K562 (cell line): ENCODE results near the gene DAB2IP. TPM values are rescaled to one million over a fixed set of nuclear protein-coding genes. Genes with fewer than 3 reads are reported as not detected.

Source experiments
- ATAC-seq: fragments of 200-7000 bp; cut with Tn5 transposase; 3 replicates; pipeline ENCODE4 v1.9.1; 2020; ENCODE audit warnings: moderate library complexity
- BruUV-seq: library from RNA; stranded (reverse); fragments of 400-500 nt; replicated peaks from 2 replicates; lab custom pipeline; 2021; lab: Mats Ljungman, UMichigan
- CTCF ChIA-PET: fragments of 300-600 bp; formaldehyde crosslinking; extraction: SDS; loops from one replicate; lab custom pipeline; 2021; ENCODE audit warnings: low intra/inter-chr PET ratio; lab: Yijun Ruan, JAX
- POLR2A ChIA-PET: fragments of 300-600, 350-650 bp; sonication (Branson Sonifier 250); formaldehyde crosslinking; extraction: SDS; loops from one replicate; lab custom pipeline; 2021; ENCODE audit warnings: antibody characterized with exemption, inconsistent platforms; lab: Yijun Ruan, JAX
- DNase-seq, 4 experiments: peaks; one replicate each; pipeline versions ENCODE4 v3.0.0 to v3.0.0-alpha.2; 2011 to 2018; ENCODE audit warnings: low spot score in 3 of 4, mixed read lengths in 3 of 4; ENCODE audit errors: extremely low read depth in 1 of 4
- FAIRE-seq: peaks from 2 replicates; lab custom pipeline; 2011; peaks lifted over from hg19 to GRCh38; lab: Jason Lieb, UNC
- H2AFZ ChIP-seq: 2 replicates; pipeline ENCODE4 v1.6.0; 2011; ENCODE audit warnings: low read depth, low read length, control low read depth, inconsistent platforms
- H3K27ac ChIP-seq: fragments of 200-600 bp; 3 replicates; pipeline ENCODE4 v1.8.0; 2011; ENCODE audit warnings: low read depth, mild to moderate bottlenecking, control low read depth, inconsistent platforms, low read length, moderate library complexity, mixed read lengths; ENCODE audit errors: extremely low read depth
- H3K27me3 ChIP-seq, 2 experiments: fragments of 300-600 bp in 1 of 2; 2 replicates in 1 of 2; 3 replicates in 1 of 2; pipeline versions ENCODE4 v1.6.0 to v1.8.0; 2011; ENCODE audit warnings: inconsistent platforms in 2 of 2, low read length in 2 of 2, mild to moderate bottlenecking in 1 of 2, mixed read lengths in 1 of 2, moderate library complexity in 1 of 2; ENCODE audit not compliant: control insufficient read depth in 2 of 2, insufficient read depth in 2 of 2
- H3K36me3 ChIP-seq: fragments of 300-600 bp; 3 replicates; pipeline ENCODE4 v1.8.0; 2011; ENCODE audit warnings: mild to moderate bottlenecking, low read length, inconsistent platforms; ENCODE audit not compliant: control insufficient read depth, insufficient read depth
- H3K4me1 ChIP-seq, 2 experiments: fragments of 200-600 bp in 1 of 2; replicated peaks in 1 of 2; 2 replicates in 1 of 2; 3 replicates in 1 of 2; pipeline versions ENCODE4 v1.5.1 to v1.8.0; 2011; ENCODE audit warnings: inconsistent platforms in 2 of 2, low read length in 2 of 2, mild to moderate bottlenecking in 1 of 2, mixed read lengths in 1 of 2, moderate library complexity in 1 of 2; ENCODE audit not compliant: control insufficient read depth in 2 of 2, insufficient read depth in 2 of 2
- H3K4me2 ChIP-seq: 2 replicates; pipeline ENCODE4 v1.6.1; 2011; ENCODE audit warnings: low read length, control low read depth, inconsistent platforms, mixed read lengths; ENCODE audit not compliant: insufficient read depth
- H3K4me3 ChIP-seq: fragments of 200-600 bp; sonication (generic), shearing (Covaris generic); 2 replicates; pipeline ENCODE4 v1.5.1; 2016; ENCODE audit warnings: control low read depth, inconsistent platforms
- H3K79me2 ChIP-seq: fragments of 200-600 bp; 3 replicates; pipeline ENCODE4 v1.8.0; 2011; ENCODE audit warnings: low read length, inconsistent platforms; ENCODE audit not compliant: control insufficient read depth, insufficient read depth
- H3K9ac ChIP-seq, 2 experiments: 2 replicates each; pipeline versions ENCODE4 v1.6.0 to v1.6.1; 2011; ENCODE audit warnings: low read depth in 2 of 2, low read length in 2 of 2, control low read depth in 1 of 2, inconsistent platforms in 1 of 2, mild to moderate bottlenecking in 1 of 2, mixed read lengths in 1 of 2; ENCODE audit not compliant: insufficient read depth in 1 of 2
- H3K9me1 ChIP-seq: one replicate; pipeline ENCODE4 v1.6.0; 2011; ENCODE audit warnings: inconsistent platforms, mild to moderate bottlenecking, low read length, moderate library complexity; ENCODE audit not compliant: control insufficient read depth, insufficient read depth
- H3K9me3 ChIP-seq: replicated peaks from 2 replicates; pipeline ENCODE4 v1.5.1; 2011; ENCODE audit warnings: low read depth, low read length, inconsistent platforms; ENCODE audit not compliant: control insufficient read depth, insufficient read depth
- H4K20me1 ChIP-seq: replicated peaks from 2 replicates; pipeline ENCODE4 v1.6.1; 2011; ENCODE audit warnings: low read length, inconsistent platforms, mixed read lengths; ENCODE audit not compliant: control insufficient read depth, insufficient read depth
- FOXA3 ChIP-seq, 2 experiments: fragments of 450-650 bp in 1 of 2; sonication (generic) in 1 of 2; formaldehyde crosslinking; IDR thresholded peaks in 1 of 2; conservative IDR thresholded peaks in 1 of 2; 2 replicates each; pipeline versions ENCODE4 v1.4.0 to v1.8.0; 2020 to 2022; ENCODE audit warnings: mild to moderate bottlenecking in 2 of 2, missing genetic modification reagents in 1 of 2
- HDAC6 ChIP-seq: IDR thresholded peaks from 2 replicates; pipeline ENCODE4 v1.6.1; 2012; ENCODE audit warnings: low read depth, mild to moderate bottlenecking, control low read depth, inconsistent platforms, low read length, moderate library complexity
- MEF2A ChIP-seq: IDR thresholded peaks from 2 replicates; pipeline ENCODE4 v1.6.1; 2011; ENCODE audit warnings: low read depth, mild to moderate bottlenecking, low read length, moderate library complexity; ENCODE audit not compliant: control insufficient read depth
- RUNX1 ChIP-seq: sonication (generic); IDR thresholded peaks from 2 replicates; pipeline ENCODE4 v1.6.1; 2016; ENCODE audit warnings: antibody characterized with exemption, low read depth
- SP2 ChIP-seq: IDR thresholded peaks from 2 replicates; pipeline ENCODE4 v1.6.1; 2011; ENCODE audit warnings: mild to moderate bottlenecking, low read depth, low read length, moderate library complexity; ENCODE audit not compliant: poor library complexity, severe bottlenecking; ENCODE audit errors: extremely low read depth
- ZC3H4 ChIP-seq: sonication (generic); formaldehyde crosslinking; IDR thresholded peaks from 2 replicates; pipeline ENCODE4 v1.9.0; 2021; ENCODE audit warnings: missing genetic modification reagents, borderline replicate concordance
- ZNF124 ChIP-seq: sonication (generic); formaldehyde crosslinking; IDR thresholded peaks from 2 replicates; pipeline ENCODE4 v1.8.1; 2022; ENCODE audit warnings: missing genetic modification reagents
- ZNF583 ChIP-seq: fragments of 250-450 bp; sonication (Bioruptor Pico); IDR thresholded peaks from 2 replicates; pipeline ENCODE4 v1.4.0; 2020
- ZNF778 ChIP-seq: fragments of 450-650 bp; formaldehyde crosslinking; IDR thresholded peaks from 2 replicates; pipeline ENCODE4 v1.4.0; 2020; ENCODE audit warnings: mild to moderate bottlenecking, moderate library complexity
- ZZZ3 ChIP-seq: fragments of 450-650 bp; IDR thresholded peaks from 2 replicates; pipeline ENCODE4 v1.6.1; 2016; ENCODE audit warnings: antibody characterized with exemption, mild to moderate bottlenecking, moderate library complexity
- WGBS: fragments of 100-300 bp; shearing (Covaris generic); methylation state at CpG from one replicate; pipeline ENCODE4 v1.1.6; 2016; ENCODE audit warnings: low coverage, mixed read lengths; ENCODE audit not compliant: insufficient coverage; ENCODE audit errors: missing lambda C conversion rate; 5-methylcytosine and 5-hydroxymethylcytosine counted together
- in situ Hi-C: fragments of 300-500 bp; cut with MboI; formaldehyde crosslinking; loops from 4 replicates; pipeline ENCODE4 v1.15.0; 2018; ENCODE audit warnings: inconsistent platforms, mixed read lengths
- intact Hi-C: fragments of 100-400 bp; cut with micrococcal nuclease; formaldehyde crosslinking; loops from 2 replicates; pipeline ENCODE4 v1.14.2; 2022
- polyA plus RNA-seq, 8 experiments: library from polyadenylated mRNA; depleted of rRNA in 4 of 8; stranded (reverse) in 5 of 8; unstranded in 3 of 8; fragments of >200 nt; fragmentation: Nextera tagmentation in 2 of 8; fragmentation: Illumina TruSeq in 1 of 8; extraction: Ambion mirVana in 2 of 8; extraction: Trizol in 1 of 8; gene quantifications; 2 replicates each; pipeline versions ENCODE4 v1.2.1 to v1.2.3, GENCODE V29; 2011 to 2014; ENCODE audit warnings: inconsistent platforms in 1 of 8, missing spikeins in 1 of 8
- total RNA-seq, 7 experiments: library from RNA; depleted of rRNA in 6 of 7; stranded (reverse); fragments of >200 nt in 6 of 7; fragmentation: Illumina TruSeq in 2 of 7; extraction: Trizol in 2 of 7; gene quantifications; 2 replicates each; pipeline versions ENCODE4 v1.2.1 to v1.2.3, GENCODE V29; 2011 to 2021; ENCODE audit warnings: low replicate concordance in 1 of 7
- TF ChIP-seq, protein P1 (sequence below): fragments of 250-450 bp; sonication (Bioruptor Pico); IDR thresholded peaks from 2 replicates; pipeline ENCODE4 v1.5.0; 2021
- TF ChIP-seq, protein P2 (sequence below): fragments of 250-450 bp; sonication (Bioruptor Pico); IDR thresholded peaks from 2 replicates; pipeline ENCODE4 v1.8.0; 2021; ENCODE audit warnings: mild to moderate bottlenecking, moderate library complexity

The DAB2IP gene
- total and polyA plus RNA-seq, 9 of the 15 experiments (the other 6 are each of a cell fraction or from before 2014, with no cell fraction given): 0.04 to 0.31 (median 0.08) TPM; not detected in 5

GRCh38 chr9:121660876-121661275 is 9.4 kb downstream of the DAB2IP start:
- Histone ChIP-seq H2AFZ (no peak overlapping the region), H3K9me1 (no peaks in the 10 kb centered on the region), H3K79me2 (no peaks in the 10 kb centered on the region), H4K20me1 (peaks cover 11% of the 10 kb centered on the region), H3K36me3 (no peaks in the 10 kb centered on the region), H3K4me1 (no peaks in the 10 kb centered on the region), H3K27me3 (peaks cover 30 to 58% of the 10 kb centered on the region in 2 experiments), H3K27ac (no peak overlapping the region), H3K9me3 (no peaks in the 10 kb centered on the region), H3K9ac (no peak overlapping the region), H3K4me2 (no peak overlapping the region), H3K4me3 (no peak overlapping the region)
- POLR2A ChIA-PET: no interaction called here
- intact Hi-C loops: no loop called here
- WGBS: 2% methylated on average over 7 of the region's 8 CpGs
- no TSS peak for BruUV-seq
- in situ Hi-C loops: no loop called here
- no peak for FAIRE-seq
- TF ChIP-seq HDAC6 (no peak), SP2 (no peak), ZZZ3 (no peak), ZNF583 (no peak)
- CTCF ChIA-PET: no interaction called here
- ATAC-seq: no peak
- DNase-seq: no peak

GRCh38 chr9:121661328-121661727 is 9.9 kb downstream of the DAB2IP start:
- no peaks in the 10 kb centered on the region for H3K9me3 ChIP-seq
- no peak overlapping the region for H3K9ac ChIP-seq
- no peak for DNase-seq
- intact Hi-C loops (no loop called here), in situ Hi-C loops (no loop called here)
- FAIRE-seq: no peak
- H2AFZ ChIP-seq: no peak overlapping the region
- peaks cover 30 to 57% of the 10 kb centered on the region in 2 experiments for H3K27me3 ChIP-seq
- CTCF ChIA-PET: no interaction called here
- H3K79me2 ChIP-seq: no peaks in the 10 kb centered on the region
- H3K36me3 ChIP-seq: no peaks in the 10 kb centered on the region
- H3K4me1 ChIP-seq: no peaks in the 10 kb centered on the region
- POLR2A ChIA-PET: interaction anchor here (0.6 to 1.4 kb wide), 2 partner anchors 12 to 112 kb away, joined by 3 to 4 read pairs; no protein-coding TSS in a partner anchor
- no peak overlapping the region for H3K4me2 ChIP-seq
- no peak for ATAC-seq
- TF ChIP-seq ZNF778 (CRISPR knock-in tag) (no peak), FOXA3 (CRISPR knock-in tag; conservative IDR thresholded peaks at IDR 0.05 in 1 of 2, IDR thresholded peaks at IDR 0.05 in 1 of 2) (no peak), MEF2A (no peak), ZC3H4 (CRISPR knock-in tag) (no peak), ZNF124 (CRISPR knock-in tag) (no peak), RUNX1 (no peak)
- TF ChIP-seq, protein P1, sequence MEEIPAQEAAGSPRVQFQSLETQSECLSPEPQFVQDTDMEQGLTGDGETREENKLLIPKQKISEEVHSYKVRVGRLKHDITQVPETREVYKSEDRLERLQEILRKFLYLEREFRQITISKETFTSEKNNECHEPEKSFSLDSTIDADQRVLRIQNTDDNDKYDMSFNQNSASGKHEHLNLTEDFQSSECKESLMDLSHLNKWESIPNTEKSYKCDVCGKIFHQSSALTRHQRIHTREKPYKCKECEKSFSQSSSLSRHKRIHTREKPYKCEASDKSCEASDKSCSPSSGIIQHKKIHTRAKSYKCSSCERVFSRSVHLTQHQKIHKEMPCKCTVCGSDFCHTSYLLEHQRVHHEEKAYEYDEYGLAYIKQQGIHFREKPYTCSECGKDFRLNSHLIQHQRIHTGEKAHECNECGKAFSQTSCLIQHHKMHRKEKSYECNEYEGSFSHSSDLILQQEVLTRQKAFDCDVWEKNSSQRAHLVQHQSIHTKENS (CRISPR knock-in tag): no peak
- TF ChIP-seq, protein P2, sequence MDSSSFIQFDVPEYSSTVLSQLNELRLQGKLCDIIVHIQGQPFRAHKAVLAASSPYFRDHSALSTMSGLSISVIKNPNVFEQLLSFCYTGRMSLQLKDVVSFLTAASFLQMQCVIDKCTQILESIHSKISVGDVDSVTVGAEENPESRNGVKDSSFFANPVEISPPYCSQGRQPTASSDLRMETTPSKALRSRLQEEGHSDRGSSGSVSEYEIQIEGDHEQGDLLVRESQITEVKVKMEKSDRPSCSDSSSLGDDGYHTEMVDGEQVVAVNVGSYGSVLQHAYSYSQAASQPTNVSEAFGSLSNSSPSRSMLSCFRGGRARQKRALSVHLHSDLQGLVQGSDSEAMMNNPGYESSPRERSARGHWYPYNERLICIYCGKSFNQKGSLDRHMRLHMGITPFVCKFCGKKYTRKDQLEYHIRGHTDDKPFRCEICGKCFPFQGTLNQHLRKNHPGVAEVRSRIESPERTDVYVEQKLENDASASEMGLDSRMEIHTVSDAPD: no peak
- H3K9me1 ChIP-seq: no peaks in the 10 kb centered on the region
- no peak overlapping the region for H3K4me3 ChIP-seq
- peaks cover 11% of the 10 kb centered on the region for H4K20me1 ChIP-seq
- H3K27ac ChIP-seq: no peak overlapping the region
- BruUV-seq: no TSS peak
- WGBS: 4% methylated on average over 5 of the region's 5 CpGs
